PFSK-1 (cell line): ENCODE measurements around the gene FIG4.

Source experiments
- FOXP2 ChIP-seq: optimal IDR thresholded peaks from 2 replicates; pipeline ENCODE3; 2011; ENCODE audit warnings: borderline replicate concordance, control low read depth, inconsistent platforms; ENCODE audit not compliant: insufficient read depth; ENCODE audit errors: extremely low read length, extremely low read depth
- POLR2AphosphoS5 ChIP-seq: IDR thresholded peaks from 2 replicates; pipeline ENCODE4 v1.6.1; 2012; ENCODE audit warnings: low read depth, mild to moderate bottlenecking, control low read depth, low read length, moderate library complexity
- SIN3A ChIP-seq: IDR thresholded peaks from 2 replicates; pipeline ENCODE4 v1.6.1; 2012; ENCODE audit warnings: mild to moderate bottlenecking, low read length, moderate library complexity, borderline replicate concordance; ENCODE audit not compliant: insufficient read depth
- TAF1 ChIP-seq: IDR thresholded peaks from 2 replicates; pipeline ENCODE4 v1.6.1; 2012; ENCODE audit warnings: low read length, control low read depth, borderline replicate concordance; ENCODE audit not compliant: insufficient read depth
- TF ChIP-seq, protein P1 (sequence below), 2 experiments: IDR thresholded peaks; 2 replicates each; pipeline versions ENCODE4 v1.6.1 to v1.8.0; 2011 to 2012; ENCODE audit warnings: low read depth in 2 of 2, low read length in 2 of 2, control low read depth in 1 of 2, inconsistent platforms in 1 of 2, mild to moderate bottlenecking in 1 of 2, moderate library complexity in 1 of 2; ENCODE audit not compliant: insufficient read depth in 1 of 2

FIG4 gene

DNA sequence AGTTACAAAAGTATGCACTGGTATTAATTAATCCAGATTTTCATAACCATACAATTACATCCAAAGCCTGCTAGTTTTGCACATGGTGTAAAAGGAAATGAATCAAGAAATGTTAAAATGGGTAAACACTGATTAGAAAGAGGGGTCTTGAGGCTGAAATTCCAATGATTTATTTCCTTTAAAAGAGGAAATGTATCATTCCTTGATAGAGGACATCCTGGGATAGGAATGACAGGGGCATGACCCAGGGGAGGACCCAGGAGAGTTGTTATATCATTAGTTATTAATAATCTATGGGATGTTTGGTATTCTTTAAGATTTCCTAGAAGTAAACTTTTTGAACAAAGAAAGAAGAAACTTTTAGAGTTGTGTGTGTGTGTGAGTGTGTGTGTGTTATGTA lies 18.3 kb upstream of the FIG4 start:
- TF ChIP-seq TAF1 (no peak), FOXP2 (no peak), POLR2AphosphoS5 (no peak), SIN3A (no peak)
- TF ChIP-seq, protein P1, sequence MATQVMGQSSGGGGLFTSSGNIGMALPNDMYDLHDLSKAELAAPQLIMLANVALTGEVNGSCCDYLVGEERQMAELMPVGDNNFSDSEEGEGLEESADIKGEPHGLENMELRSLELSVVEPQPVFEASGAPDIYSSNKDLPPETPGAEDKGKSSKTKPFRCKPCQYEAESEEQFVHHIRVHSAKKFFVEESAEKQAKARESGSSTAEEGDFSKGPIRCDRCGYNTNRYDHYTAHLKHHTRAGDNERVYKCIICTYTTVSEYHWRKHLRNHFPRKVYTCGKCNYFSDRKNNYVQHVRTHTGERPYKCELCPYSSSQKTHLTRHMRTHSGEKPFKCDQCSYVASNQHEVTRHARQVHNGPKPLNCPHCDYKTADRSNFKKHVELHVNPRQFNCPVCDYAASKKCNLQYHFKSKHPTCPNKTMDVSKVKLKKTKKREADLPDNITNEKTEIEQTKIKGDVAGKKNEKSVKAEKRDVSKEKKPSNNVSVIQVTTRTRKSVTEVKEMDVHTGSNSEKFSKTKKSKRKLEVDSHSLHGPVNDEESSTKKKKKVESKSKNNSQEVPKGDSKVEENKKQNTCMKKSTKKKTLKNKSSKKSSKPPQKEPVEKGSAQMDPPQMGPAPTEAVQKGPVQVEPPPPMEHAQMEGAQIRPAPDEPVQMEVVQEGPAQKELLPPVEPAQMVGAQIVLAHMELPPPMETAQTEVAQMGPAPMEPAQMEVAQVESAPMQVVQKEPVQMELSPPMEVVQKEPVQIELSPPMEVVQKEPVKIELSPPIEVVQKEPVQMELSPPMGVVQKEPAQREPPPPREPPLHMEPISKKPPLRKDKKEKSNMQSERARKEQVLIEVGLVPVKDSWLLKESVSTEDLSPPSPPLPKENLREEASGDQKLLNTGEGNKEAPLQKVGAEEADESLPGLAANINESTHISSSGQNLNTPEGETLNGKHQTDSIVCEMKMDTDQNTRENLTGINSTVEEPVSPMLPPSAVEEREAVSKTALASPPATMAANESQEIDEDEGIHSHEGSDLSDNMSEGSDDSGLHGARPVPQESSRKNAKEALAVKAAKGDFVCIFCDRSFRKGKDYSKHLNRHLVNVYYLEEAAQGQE (IDR thresholded peaks at IDR 0.05; ENCODE audit: insufficient read depth in 1 of 2, low read depth in 2 of 2, low read length in 2 of 2): no peak

DNA sequence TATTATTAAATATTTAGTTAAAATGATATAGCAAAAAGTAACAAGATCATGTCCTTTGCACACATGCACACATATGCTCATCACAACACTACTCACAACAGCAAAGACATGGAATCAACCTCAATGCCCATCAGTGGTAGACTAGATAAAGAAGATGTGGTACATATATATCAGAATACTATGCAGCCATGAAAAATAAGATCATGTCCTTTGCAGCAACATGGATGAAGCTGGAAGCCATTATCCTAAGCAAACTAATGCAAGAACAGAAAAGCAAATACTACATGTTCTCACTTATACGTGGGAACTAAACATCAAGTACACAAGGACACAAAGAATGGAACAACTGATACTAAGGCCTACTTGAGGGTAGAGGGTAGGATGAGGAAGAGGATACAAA lies 14.4 kb upstream of the FIG4 start:
- TF ChIP-seq TAF1: no peak
- no peak for TF ChIP-seq SIN3A
- no peak for TF ChIP-seq POLR2AphosphoS5
- no peak for TF ChIP-seq FOXP2
- TF ChIP-seq, protein P1 (IDR thresholded peaks at IDR 0.05; ENCODE audit: insufficient read depth in 1 of 2, low read depth in 2 of 2, low read length in 2 of 2): no peak

DNA sequence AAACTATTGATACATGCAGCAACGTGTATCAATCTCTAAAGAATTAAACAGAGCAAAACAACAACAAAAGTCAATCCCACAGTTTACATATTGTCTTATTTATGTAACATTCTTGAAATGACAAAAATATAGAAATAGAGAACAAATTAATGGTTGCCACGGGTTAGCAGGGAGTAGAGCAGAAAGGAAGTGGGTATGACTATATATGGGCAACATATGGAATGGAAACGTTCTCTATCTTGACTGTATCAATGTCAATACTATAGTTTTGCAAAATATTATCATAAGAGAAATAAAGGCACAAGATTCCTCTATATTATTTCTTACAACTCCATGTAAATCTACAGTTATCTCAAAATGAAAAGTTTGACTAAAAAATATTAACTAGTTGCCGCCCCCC lies 12.9 kb upstream of the FIG4 start:
- no peak for TF ChIP-seq POLR2AphosphoS5
- TF ChIP-seq, protein P1 (IDR thresholded peaks at IDR 0.05; ENCODE audit: insufficient read depth in 1 of 2, low read depth in 2 of 2, low read length in 2 of 2): no peak
- no peak for TF ChIP-seq SIN3A
- no peak for TF ChIP-seq TAF1
- TF ChIP-seq FOXP2: no peak

DNA sequence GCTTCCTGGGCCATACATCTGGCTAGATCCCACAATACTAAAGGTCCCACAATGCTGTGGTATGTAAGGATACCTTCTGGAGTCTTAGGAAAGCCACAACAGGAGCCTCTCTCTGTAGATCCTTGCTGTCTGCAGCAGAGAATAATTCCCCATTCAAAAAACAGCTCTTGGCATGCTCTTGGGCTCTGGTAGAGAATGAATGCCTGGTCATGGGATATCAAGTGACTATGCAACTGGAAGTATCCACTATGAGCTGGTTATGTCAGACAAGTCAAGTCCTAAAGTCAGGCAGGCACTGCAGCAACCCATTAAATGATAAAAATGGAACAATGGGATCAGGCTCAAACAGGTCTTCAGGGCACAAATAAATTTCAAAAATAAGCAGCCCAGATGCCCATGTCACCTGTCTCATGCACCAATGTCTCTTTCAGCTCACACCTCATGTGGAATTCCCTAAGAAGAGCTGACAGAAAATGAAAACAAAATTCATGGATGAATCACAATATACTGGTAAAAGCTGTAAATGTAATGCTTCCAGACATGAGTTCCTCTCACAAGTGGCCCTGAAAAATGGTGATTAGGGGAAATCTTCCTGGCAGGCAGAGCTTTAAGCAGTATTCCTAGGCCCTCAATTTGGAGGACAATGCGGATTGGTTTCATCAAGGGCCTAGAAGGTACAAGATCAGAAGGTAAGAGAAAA lies 4.4 kb upstream of the FIG4 start:
- no peak for TF ChIP-seq SIN3A
- TF ChIP-seq, protein P1 (IDR thresholded peaks at IDR 0.05; ENCODE audit: insufficient read depth in 1 of 2, low read depth in 2 of 2, low read length in 2 of 2): no peak
- no peak for TF ChIP-seq TAF1
- TF ChIP-seq FOXP2: no peak
- TF ChIP-seq POLR2AphosphoS5: no peak

DNA sequence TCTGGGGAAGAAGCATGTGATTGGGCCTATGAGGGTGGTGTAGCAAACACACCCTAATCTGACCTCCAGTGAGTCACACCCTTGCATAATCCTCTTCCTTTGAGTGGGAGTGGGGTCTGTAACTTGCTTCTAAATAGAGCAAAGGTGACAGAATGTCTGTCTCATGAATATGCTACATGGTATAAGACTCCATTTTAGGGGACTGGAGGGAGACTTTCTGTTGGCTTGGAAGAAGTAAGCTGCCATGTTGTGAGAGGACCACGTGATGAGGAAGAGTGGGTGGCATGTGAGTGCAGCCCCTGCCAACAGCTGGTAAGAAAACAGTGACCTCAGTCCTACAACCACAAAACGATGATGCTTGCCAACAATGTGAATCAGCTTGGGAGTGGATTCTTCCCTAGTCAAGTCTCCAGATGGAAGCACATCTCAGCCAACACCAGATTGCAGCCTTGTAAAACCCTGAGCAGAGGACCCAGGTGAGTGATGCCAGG lies 3.8 kb upstream of the FIG4 start:
- TF ChIP-seq POLR2AphosphoS5 (no peak), SIN3A (no peak), FOXP2 (no peak), TAF1 (no peak)
- TF ChIP-seq, protein P1 (IDR thresholded peaks at IDR 0.05; ENCODE audit: insufficient read depth in 1 of 2, low read depth in 2 of 2, low read length in 2 of 2): no peak
